Testis (tissue), 3 donors: ENCODE results near the gene LTA4H. TPM values are rescaled to one million over a fixed set of nuclear protein-coding genes. Genes with fewer than 3 reads are reported as not detected.

Source experiments
- DNase-seq: peaks from one replicate; pipeline ENCODE4 v3.0.0-alpha.2; 2019
- H3K27ac ChIP-seq, 2 donors: fragments of 200-600 bp; sonication (generic); one replicate each; pipeline ENCODE4 v1.5.1; 2019
- H3K27me3 ChIP-seq: fragments of 200-600 bp; sonication (generic); one replicate; pipeline ENCODE4 v1.5.1; 2019
- H3K36me3 ChIP-seq: fragments of 200-600 bp; sonication (generic); one replicate; pipeline ENCODE4 v1.5.1; 2017; ENCODE audit warnings: low read depth; ENCODE audit errors: missing control alignments
- H3K4me1 ChIP-seq: fragments of 200-600 bp; sonication (generic); one replicate; pipeline ENCODE4 v1.5.1; 2019
- H3K4me3 ChIP-seq, 2 donors: fragments of 200-600 bp; sonication (generic); one replicate each; pipeline ENCODE4 v1.5.1; 2017 to 2019
- H3K9me3 ChIP-seq: fragments of 200-600 bp; sonication (generic); one replicate; pipeline ENCODE4 v1.5.1; 2017
- CTCF ChIP-seq, 3 experiments: fragments of 450-650 bp in 2 of 3; fragments of 200-600 bp in 1 of 3; sonication (generic) in 1 of 3; IDR thresholded peaks; one replicate each; pipeline ENCODE4 v1.5.1; 2016 to 2019; ENCODE audit warnings: antibody characterized with exemption in 3 of 3, mild to moderate bottlenecking in 2 of 3, moderate library complexity in 1 of 3
- POLR2A ChIP-seq: fragments of 450-650 bp; IDR thresholded peaks from one replicate; pipeline ENCODE4 v1.6.1; 2017; ENCODE audit warnings: antibody characterized with exemption, mild to moderate bottlenecking, moderate library complexity
- WGBS, 2 donors: methylation state at CpG; one replicate each; pipeline ENCODE4 v1.1.5; 2018; 5-methylcytosine and 5-hydroxymethylcytosine counted together
- intact Hi-C: fragments of 100-400 bp; cut with DNase I; formaldehyde crosslinking; loops from one replicate; pipeline ENCODE4 v1.15.1; 2023; ENCODE audit warnings: low total_unique reads
- polyA plus RNA-seq: library from polyadenylated mRNA; stranded (reverse); fragments of 350-450 nt; fragmentation: Illumina TruSeq; extraction: RNeasy Lipid Tissue Mini Kit (QIAGEN cat#74804); gene quantifications from one replicate; pipeline ENCODE4 v1.2.3, GENCODE V29; 2014; ENCODE audit warnings: low read depth, low replicate concordance; ENCODE audit not compliant: insufficient read depth
- total RNA-seq, 2 donors: library from RNA; depleted of rRNA; stranded (reverse); fragments of >200 nt; gene quantifications; one replicate each; pipeline ENCODE4 v1.2.3, GENCODE V29; 2016

Gene LTA4H
- total and polyA plus RNA-seq, 3 donors from 2014 or later: 41.5 to 62.5 (median 44.4) TPM

GRCh38 chr12:96060041-96060440 is 24.7 kb upstream of the LTA4H start:
- H3K9me3 ChIP-seq: no peaks in the 10 kb centered on the region
- TF ChIP-seq POLR2A: no peak
- TF ChIP-seq CTCF (IDR thresholded peaks at IDR 0.05): no peak
- no peaks in the 10 kb centered on the region for H3K36me3 ChIP-seq
- no peak overlapping the region for H3K4me3 ChIP-seq
- no peaks in the 10 kb centered on the region for H3K27me3 ChIP-seq
- WGBS, 2 donors: 72 to 82% methylated on average over 7 of the region's 7 CpGs
- no peak for DNase-seq
- H3K4me1 ChIP-seq: no peaks in the 10 kb centered on the region
- no peak overlapping the region for H3K27ac ChIP-seq
- intact Hi-C loops: loop anchor here (10.0 kb wide), 2 partner anchors 155 to 455 kb away; no protein-coding TSS in a partner anchor

DNA sequence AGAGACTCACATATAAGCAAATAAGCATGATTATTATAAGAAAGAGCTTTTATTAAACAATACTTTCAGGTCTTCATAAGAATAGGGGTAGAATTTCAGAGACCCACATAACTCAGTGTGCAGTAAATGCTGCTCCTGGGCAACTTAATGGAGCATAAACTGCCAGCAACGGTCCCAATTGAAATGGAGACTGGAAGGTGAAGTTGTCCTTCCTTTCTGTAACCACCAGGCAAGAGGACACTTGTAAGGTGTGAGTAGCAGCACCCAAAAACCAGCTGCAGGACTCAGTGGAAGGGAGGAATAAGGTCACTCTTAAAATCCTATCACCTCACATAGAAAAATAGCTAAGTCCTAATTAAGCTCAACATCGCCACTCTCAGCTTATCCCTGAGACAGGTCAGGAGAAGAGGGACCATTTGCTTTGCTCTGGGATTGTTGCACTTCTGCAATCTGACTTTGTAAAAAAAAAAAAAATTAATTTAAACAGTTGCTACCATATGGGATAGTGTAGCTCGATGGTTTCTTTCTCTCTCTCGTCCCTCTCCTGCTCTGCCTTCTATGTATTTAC is 22.7 kb upstream of the LTA4H start:
- no peaks in the 10 kb centered on the region for H3K4me1 ChIP-seq
- intact Hi-C loops: no loop called here
- TF ChIP-seq POLR2A (no peak), CTCF (IDR thresholded peaks at IDR 0.05) (no peak)
- no peaks in the 10 kb centered on the region for H3K27me3 ChIP-seq
- H3K27ac ChIP-seq: no peak overlapping the region
- H3K9me3 ChIP-seq: no peaks in the 10 kb centered on the region
- no peak for DNase-seq
- 81 to 87% methylated on average over 4 of the region's 4 CpGs for WGBS, 2 donors
- H3K4me3 ChIP-seq: no peak overlapping the region
- no peaks in the 10 kb centered on the region for H3K36me3 ChIP-seq

GRCh38 chr12:96056646-96057455 is 21.5 kb upstream of the LTA4H start:
- no peaks in the 10 kb centered on the region for H3K9me3 ChIP-seq
- no peak overlapping the region for H3K4me3 ChIP-seq
- H3K4me1 ChIP-seq: no peaks in the 10 kb centered on the region
- no peak for DNase-seq
- no peaks in the 10 kb centered on the region for H3K36me3 ChIP-seq
- TF ChIP-seq POLR2A: no peak
- no peak for TF ChIP-seq CTCF (IDR thresholded peaks at IDR 0.05)
- H3K27me3 ChIP-seq: no peaks in the 10 kb centered on the region
- no peak overlapping the region for H3K27ac ChIP-seq
- WGBS, 2 donors: 76 to 88% methylated on average over 8 of the region's 8 CpGs
- intact Hi-C loops: no loop called here

GRCh38 chr12:96054244-96054610 is 18.8 kb upstream of the LTA4H start:
- Histone ChIP-seq H3K27ac (no peak overlapping the region), H3K27me3 (no peaks in the 10 kb centered on the region), H3K4me1 (no peaks in the 10 kb centered on the region), H3K9me3 (no peaks in the 10 kb centered on the region), H3K4me3 (no peak overlapping the region), H3K36me3 (no peaks in the 10 kb centered on the region)
- TF ChIP-seq CTCF (IDR thresholded peaks at IDR 0.05): no peak
- TF ChIP-seq POLR2A: no peak
- intact Hi-C loops: no loop called here
- DNase-seq: no peak
- 73 to 82% methylated on average over 4 of the region's 4 CpGs for WGBS, 2 donors
